Thymus (tissue), 11 donors: ENCODE measurements around the gene CTNND2. TPM values are rescaled to one million over a fixed set of nuclear protein-coding genes. Genes with fewer than 3 reads are reported as not detected.

Experiments used
- DNase-seq, 9 donors: peaks; one replicate each; pipeline ENCODE4 v3.0.0-alpha.2; 2013; ENCODE audit warnings: low spot score in 9 of 9, low read depth in 6 of 9, missing footprints in 1 of 9
- H3K27ac ChIP-seq, 2 donors: one replicate each; pipeline ENCODE4 v1.5.1; 2013; ENCODE audit warnings: control low read depth in 1 of 2, low read depth in 1 of 2, low read length in 1 of 2, mild to moderate bottlenecking in 1 of 2, moderate library complexity in 1 of 2
- H3K27me3 ChIP-seq, 2 donors: one replicate each; pipeline ENCODE4 v1.5.1; 2013; ENCODE audit warnings: low read length in 1 of 2; ENCODE audit not compliant: control insufficient read depth in 2 of 2, insufficient read depth in 1 of 2
- H3K36me3 ChIP-seq, 2 donors: one replicate each; pipeline ENCODE4 v1.5.1; 2013; ENCODE audit warnings: low read length in 1 of 2, mild to moderate bottlenecking in 1 of 2, moderate library complexity in 1 of 2; ENCODE audit not compliant: control insufficient read depth in 2 of 2, insufficient read depth in 2 of 2
- H3K4me1 ChIP-seq, 2 donors: one replicate each; pipeline ENCODE4 v1.5.1; 2013; ENCODE audit warnings: low read length in 2 of 2; ENCODE audit not compliant: control insufficient read depth in 2 of 2, insufficient read depth in 2 of 2
- H3K4me3 ChIP-seq, 2 donors: one replicate each; pipeline ENCODE4 v1.5.1; 2013; ENCODE audit warnings: low read length in 2 of 2, control low read depth in 1 of 2, mild to moderate bottlenecking in 1 of 2
- H3K9me3 ChIP-seq, 2 donors: one replicate each; pipeline ENCODE4 v1.5.1; 2013; ENCODE audit warnings: low read length in 1 of 2, mild to moderate bottlenecking in 1 of 2; ENCODE audit not compliant: control insufficient read depth in 2 of 2, insufficient read depth in 1 of 2
- WGBS: extraction: QIAGEN DNeasy Blood & Tissue Kit; methylation state at CpG from one replicate; pipeline ENCODE4 v1.1.7; 2013; 5-methylcytosine and 5-hydroxymethylcytosine counted together
- polyA plus RNA-seq: library from polyadenylated mRNA; stranded (reverse); fragments of 200-250 nt; gene quantifications from one replicate; pipeline ENCODE4 v1.2.3, GENCODE V29; 2013
- total RNA-seq: library from RNA; stranded (reverse); fragments of 120-200 nt; gene quantifications from one replicate; pipeline ENCODE4 v1.2.4, GENCODE V29; 2013
- donor health status: healthy.

CTNND2 gene
- total and polyA plus RNA-seq, 2 donors, result 0.41 to 0.42 TPM

- no peak for DNase-seq
- no peaks in the 10 kb centered on the region for H3K27me3 ChIP-seq
- no peaks in the 10 kb centered on the region for H3K4me1 ChIP-seq
- H3K27ac ChIP-seq, result no peak overlapping the region
- no peak overlapping the region for H3K4me3 ChIP-seq
- H3K9me3 ChIP-seq, result no peaks in the 10 kb centered on the region
- H3K36me3 ChIP-seq, result no peaks in the 10 kb centered on the region
- 87% methylated on average over 5 of the region's 5 CpGs for WGBS
Measured at GRCh38 chr5:11181940-11182339, 722.3 kb downstream of the CTNND2 start.

- WGBS, result 96% methylated on average over 6 of the region's 6 CpGs
- Histone ChIP-seq H3K27me3 (no peaks in the 10 kb centered on the region), H3K4me1 (no peaks in the 10 kb centered on the region), H3K36me3 (no peaks in the 10 kb centered on the region), H3K9me3 (no peaks in the 10 kb centered on the region), H3K27ac (no peak overlapping the region), H3K4me3 (no peak overlapping the region)
- no peak for DNase-seq
Measured at GRCh38 chr5:11180890-11181289, 723.4 kb downstream of the CTNND2 start.

GRCh38 chr5:11177999-11178711 lies 726.1 kb downstream of the CTNND2 start:
- no peak overlapping the region for H3K4me3 ChIP-seq
- no peaks in the 10 kb centered on the region for H3K27me3 ChIP-seq
- DNase-seq, result no peak
- 97% methylated on average over 2 of the region's 2 CpGs for WGBS
- H3K4me1 ChIP-seq, result no peaks in the 10 kb centered on the region
- no peak overlapping the region for H3K27ac ChIP-seq
- H3K36me3 ChIP-seq, result no peaks in the 10 kb centered on the region
- H3K9me3 ChIP-seq, result no peaks in the 10 kb centered on the region

DNA sequence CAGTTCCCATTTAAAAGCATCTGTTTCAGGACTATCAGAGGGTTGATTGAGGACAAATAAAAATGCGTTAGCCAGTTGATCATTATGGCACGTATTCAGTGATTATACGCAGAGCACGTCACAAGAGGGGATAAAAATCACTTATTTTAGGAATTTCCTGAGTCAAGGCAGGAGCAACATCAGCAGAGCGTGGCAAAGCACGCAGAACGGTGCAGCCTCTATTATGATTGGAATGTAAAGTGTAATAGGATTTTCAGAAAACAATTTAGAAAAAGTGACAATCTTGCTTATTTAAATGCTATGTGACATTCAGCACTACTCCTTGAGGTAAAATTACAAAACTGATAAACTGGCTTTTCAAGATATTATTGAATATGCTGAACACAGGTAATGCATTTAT lies 729.7 kb downstream of the CTNND2 start:
- Histone ChIP-seq H3K27ac (no peak overlapping the region), H3K36me3 (no peaks in the 10 kb centered on the region), H3K27me3 (no peaks in the 10 kb centered on the region), H3K4me3 (no peak overlapping the region), H3K4me1 (no peaks in the 10 kb centered on the region), H3K9me3 (no peaks in the 10 kb centered on the region)
- WGBS, result 97% methylated on average over 7 of the region's 7 CpGs
- DNase-seq, result no peak

DNA sequence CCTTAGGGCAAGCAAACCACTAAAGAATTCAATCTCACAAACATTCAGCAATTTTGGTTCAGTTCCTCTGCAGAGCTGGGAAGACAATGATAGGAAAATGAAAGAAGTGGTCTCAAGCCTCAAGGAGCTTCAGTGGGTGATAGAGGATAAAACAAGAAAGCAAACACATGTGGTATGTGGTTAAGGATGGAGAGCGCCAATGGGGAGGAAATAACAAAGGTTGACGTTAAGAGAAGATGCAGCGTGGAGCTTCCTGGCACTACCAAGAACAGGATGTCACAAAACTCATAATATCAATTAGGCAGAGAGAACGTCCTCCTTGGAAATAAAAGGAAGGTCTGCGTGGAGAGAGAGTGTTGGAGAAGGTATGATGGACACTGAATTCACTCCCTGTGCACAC lies 731.8 kb downstream of the CTNND2 start:
- Histone ChIP-seq H3K4me3 (no peak overlapping the region), H3K36me3 (no peaks in the 10 kb centered on the region), H3K27ac (no peak overlapping the region), H3K27me3 (no peaks in the 10 kb centered on the region), H3K4me1 (no peaks in the 10 kb centered on the region), H3K9me3 (no peaks in the 10 kb centered on the region)
- DNase-seq, result no peak
- 34% methylated on average over 5 of the region's 5 CpGs for WGBS

- Histone ChIP-seq H3K4me1 (no peaks in the 10 kb centered on the region), H3K27me3 (no peaks in the 10 kb centered on the region), H3K9me3 (no peaks in the 10 kb centered on the region), H3K27ac (no peak overlapping the region), H3K4me3 (no peak overlapping the region), H3K36me3 (no peaks in the 10 kb centered on the region)
- DNase-seq, result no peak
- WGBS, result 97% methylated on average over 1 of the region's 1 CpG
Measured at GRCh38 chr5:11171236-11171635, 733.0 kb downstream of the CTNND2 start.

GRCh38 chr5:11166923-11167322 lies 737.3 kb downstream of the CTNND2 start:
- WGBS, result 95% methylated on average over 7 of the region's 7 CpGs
- H3K9me3 ChIP-seq, result no peaks in the 10 kb centered on the region
- H3K36me3 ChIP-seq, result no peaks in the 10 kb centered on the region
- no peak overlapping the region for H3K27ac ChIP-seq
- no peaks in the 10 kb centered on the region for H3K27me3 ChIP-seq
- H3K4me3 ChIP-seq, result no peak overlapping the region
- no peaks in the 10 kb centered on the region for H3K4me1 ChIP-seq
- no peak for DNase-seq

GRCh38 chr5:11164531-11165294 lies 739.5 kb downstream of the CTNND2 start:
- DNase-seq, result no peak
- Histone ChIP-seq H3K27me3 (no peaks in the 10 kb centered on the region), H3K36me3 (no peaks in the 10 kb centered on the region), H3K4me3 (no peak overlapping the region), H3K27ac (no peak overlapping the region), H3K4me1 (no peaks in the 10 kb centered on the region), H3K9me3 (no peaks in the 10 kb centered on the region)
- 93% methylated on average over 6 of the region's 6 CpGs for WGBS

GRCh38 chr5:11157132-11157531 lies 747.1 kb downstream of the CTNND2 start:
- no peak overlapping the region for H3K27ac ChIP-seq
- no peaks in the 10 kb centered on the region for H3K9me3 ChIP-seq
- no peak overlapping the region for H3K4me3 ChIP-seq
- no peaks in the 10 kb centered on the region for H3K27me3 ChIP-seq
- no peaks in the 10 kb centered on the region for H3K36me3 ChIP-seq
- WGBS, result 82% methylated on average over 3 of the region's 3 CpGs
- no peaks in the 10 kb centered on the region for H3K4me1 ChIP-seq
- DNase-seq, result no peak
